GM18873 (cell line): Measurements from ENCODE around the gene NEURL1B.
"Not testable (repeated sequence)": the region's sequence is repeated elsewhere in the genome, so short reads cannot be mapped to it uniquely, and the experiment has no call there.

ENCODE experiments used
- ATAC-seq: cut with Tn5 transposase; IDR thresholded peaks from one replicate; pipeline ENCODE4 v1.9.1; 2021; ENCODE audit warnings: mild to moderate bottlenecking, moderate library complexity, moderate number of reproducible peaks; ENCODE audit not compliant: unreplicated experiment, low FRiP score

Gene NEURL1B

DNA sequence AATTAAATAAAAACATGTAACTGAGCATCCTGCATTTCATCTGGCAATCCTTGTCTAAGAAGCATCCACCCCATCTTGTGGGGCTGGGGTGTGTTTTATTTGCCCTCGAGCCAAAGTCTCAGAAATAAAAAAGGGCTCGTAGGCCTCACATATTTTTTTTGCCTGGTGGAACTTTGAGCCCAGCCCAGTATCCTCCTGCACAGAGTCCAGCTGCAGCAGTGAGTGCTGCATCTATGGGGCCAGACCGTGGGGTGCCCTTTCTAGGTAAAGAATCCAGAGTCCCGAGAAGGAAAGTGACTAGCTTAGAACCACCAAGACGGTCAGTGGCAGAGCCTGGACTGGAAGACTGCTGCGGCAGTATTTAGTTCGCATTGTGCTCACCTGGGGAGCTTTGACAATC, 33.1 kb downstream of the NEURL1B start:
- ATAC-seq, result no peak

DNA sequence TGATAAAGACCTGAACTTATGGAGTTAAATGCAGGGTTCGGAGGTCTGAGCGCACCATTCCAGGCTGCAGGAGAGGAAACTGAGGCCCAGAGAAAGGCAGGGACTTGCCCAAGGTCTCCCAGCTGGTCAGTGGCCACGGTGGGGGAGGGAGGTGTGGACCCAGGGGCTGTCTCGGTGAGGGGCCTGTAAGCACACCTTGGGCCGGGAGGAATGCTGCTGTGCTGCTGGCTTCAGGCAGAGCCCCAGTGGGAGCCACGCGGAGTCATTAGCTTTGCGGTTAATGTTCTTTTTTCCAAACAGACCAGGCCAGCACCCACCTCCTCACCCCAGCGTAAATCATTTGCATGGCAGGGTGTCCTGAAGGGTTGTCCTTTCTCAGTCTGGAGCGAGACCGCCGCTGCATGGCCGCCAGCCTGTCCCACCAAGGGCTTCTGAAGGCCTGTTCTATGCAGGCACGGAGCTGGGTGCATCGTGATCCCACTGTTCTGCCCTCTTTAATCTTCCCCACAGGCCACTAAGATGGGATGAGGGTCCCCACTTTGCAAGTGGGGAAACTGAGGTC, 35.9 kb downstream of the NEURL1B start:
- ATAC-seq, result no peak

DNA sequence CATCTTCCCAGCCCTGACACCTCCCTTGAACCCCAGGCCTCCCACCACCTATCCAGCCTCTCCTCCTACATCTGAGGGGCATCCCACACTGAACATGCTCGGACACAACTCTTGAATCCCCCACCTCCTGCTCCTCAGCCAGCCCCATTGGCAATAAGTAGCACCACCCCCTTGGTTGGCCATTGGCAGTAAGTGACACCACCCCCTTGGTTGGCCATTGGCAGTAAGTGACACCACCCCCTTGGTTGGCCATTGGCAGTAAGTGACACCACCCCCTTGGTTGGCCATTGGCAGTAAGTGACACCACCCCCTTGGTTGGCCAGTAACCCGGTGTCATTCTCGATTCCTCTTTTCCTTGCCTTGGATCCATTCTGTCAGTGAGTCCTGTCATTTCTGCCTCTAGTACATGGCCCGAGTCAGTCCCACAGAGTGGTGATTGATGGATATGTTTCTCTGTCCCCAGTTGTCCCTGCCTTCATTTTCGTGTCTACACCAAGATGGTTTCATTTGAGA, 37.4 kb downstream of the NEURL1B start:
- not testable (repeated sequence) for ATAC-seq

DNA sequence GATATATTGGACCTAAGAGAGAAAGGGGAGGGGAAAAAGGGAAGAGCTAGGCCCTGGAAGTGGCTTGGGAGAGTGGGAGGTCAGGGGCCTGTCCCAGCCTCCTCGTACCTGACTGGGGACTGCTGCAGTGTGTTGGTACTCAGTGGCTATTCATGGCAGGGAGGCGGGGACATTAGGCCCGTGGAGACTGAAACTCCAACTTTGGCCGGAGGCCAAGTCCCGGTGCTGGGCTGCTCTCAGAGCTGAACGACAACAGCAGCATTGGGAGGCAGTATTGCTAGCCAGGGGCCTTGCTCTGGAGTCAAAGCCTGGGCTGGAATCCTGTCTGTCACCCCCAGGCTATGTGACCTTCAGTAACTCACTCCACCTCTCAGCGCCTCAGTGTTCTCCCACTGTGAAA, 37.8 kb downstream of the NEURL1B start:
- no peak for ATAC-seq

DNA sequence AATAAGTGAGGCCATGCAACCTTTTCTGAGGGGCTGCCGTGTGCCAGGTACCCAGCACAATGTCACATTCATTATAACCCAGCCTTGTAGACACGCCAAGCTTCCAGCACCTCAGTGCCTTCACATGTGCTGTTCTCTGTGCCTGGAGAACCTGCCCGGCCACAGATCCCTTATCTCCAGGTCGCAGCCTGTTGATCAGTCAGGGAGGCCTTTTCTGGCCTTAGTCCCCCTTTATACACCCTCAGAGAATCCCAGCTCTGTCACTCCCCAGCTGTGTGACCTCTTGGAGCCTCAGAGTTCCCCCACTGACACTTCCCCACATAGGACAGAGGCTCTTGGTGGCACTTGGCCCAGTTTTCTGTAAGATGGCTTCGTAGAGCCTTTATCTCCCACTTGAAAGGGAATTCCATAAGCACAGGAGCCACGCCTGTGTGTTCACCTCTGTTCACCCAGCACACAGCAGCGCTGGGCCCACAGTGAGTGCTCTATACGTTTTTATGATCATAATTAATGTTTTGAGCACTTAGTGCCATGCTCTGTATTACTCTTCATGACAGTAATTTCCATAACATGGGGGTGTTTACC, 38.7 kb downstream of the NEURL1B start:
- no peak for ATAC-seq

DNA sequence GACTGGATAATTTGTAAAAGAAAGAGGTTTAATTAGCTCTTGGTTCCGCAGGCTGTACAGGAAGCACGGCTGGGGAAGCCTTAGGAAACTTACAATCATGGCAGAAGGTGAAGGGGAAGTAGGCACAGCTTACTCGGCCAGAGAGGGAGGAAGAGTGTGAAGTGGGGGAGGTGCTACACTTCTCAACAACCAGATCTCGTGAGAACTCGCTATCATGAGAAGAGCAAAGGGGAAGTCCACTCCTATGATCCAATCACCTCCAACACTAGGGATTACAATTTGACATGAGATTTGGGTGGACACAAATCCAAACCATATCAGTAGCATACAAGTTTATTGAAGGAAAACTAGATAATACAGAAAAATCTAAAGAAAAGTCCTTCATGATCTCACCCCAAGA, 39.9 kb downstream of the NEURL1B start:
- no peak for ATAC-seq

- ATAC-seq, result no peak
These were observed 40.4 kb downstream of the NEURL1B start for GRCh38 chr5:172681421-172681820.

DNA sequence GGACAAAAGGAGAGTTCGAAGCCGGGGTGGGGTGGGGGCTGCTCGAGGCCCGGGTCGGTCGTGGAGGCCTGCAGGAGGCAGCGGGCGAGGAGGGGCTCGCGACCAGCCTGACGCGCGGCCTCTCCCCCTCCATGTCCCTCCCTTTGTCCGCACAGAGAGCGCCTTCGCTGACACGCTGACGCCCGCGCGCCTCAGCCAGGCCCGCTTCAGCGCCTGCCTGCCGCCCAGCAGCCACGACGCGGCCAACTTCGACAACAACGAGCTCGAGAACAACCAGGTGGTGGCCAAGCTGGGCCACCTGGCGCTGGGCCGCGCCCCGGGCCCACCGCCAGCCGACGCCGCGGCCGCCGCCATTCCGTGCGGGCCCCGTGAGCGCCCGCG, 42.2 kb downstream of the NEURL1B start:
- ATAC-seq, result no peak

- no peak for ATAC-seq
These were observed 42.8 kb downstream of the NEURL1B start for GRCh38 chr5:172683645-172684471.

DNA sequence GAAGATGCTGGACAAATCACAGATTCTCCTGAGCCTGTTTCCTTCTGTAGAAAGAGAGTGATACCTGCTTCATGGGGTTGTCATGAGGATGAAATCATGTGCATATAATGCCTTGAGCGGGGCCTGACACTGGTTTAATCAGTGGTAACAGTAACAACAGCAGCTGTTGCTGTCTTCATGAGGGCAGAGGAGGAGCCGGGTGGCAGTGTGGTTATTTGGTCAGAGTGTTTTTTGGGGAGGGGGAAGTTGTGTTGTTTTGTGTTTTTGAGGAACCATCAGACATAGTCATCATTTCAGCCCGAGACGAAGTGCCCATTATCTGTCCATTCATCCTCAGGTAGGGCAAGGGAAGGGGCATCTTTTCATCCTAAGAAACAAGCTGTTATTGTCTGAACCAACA, 44.0 kb downstream of the NEURL1B start:
- no peak for ATAC-seq

DNA sequence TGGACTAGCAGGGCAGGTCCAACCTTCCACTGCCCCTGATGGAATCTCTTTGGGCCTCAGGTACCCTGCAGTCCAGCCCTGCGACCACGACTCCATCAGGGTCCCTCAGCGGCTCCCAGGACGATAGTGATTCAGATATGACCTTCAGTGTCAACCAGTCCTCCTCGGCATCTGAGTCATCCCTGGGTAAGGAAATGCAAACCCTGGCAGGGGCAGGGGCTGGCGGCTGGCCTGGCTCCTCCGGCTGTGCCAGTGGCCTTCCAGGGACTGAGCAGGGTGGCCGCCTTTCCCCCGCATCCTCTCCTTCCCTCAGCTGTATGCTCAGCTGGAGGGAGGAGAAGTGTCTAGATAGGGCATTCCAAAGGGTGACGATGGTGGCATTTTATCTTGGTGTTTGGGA, 45.0 kb downstream of the NEURL1B start:
- no peak for ATAC-seq

GRCh38 chr5:172686539-172687390, 45.7 kb downstream of the NEURL1B start:
- no peak for ATAC-seq

GRCh38 chr5:172687940-172688339, 46.9 kb downstream of the NEURL1B start:
- ATAC-seq, result no peak

GRCh38 chr5:172688349-172689217, 47.5 kb downstream of the NEURL1B start:
- no peak for ATAC-seq

GRCh38 chr5:172689218-172689572, 48.1 kb downstream of the NEURL1B start:
- no peak for ATAC-seq

DNA sequence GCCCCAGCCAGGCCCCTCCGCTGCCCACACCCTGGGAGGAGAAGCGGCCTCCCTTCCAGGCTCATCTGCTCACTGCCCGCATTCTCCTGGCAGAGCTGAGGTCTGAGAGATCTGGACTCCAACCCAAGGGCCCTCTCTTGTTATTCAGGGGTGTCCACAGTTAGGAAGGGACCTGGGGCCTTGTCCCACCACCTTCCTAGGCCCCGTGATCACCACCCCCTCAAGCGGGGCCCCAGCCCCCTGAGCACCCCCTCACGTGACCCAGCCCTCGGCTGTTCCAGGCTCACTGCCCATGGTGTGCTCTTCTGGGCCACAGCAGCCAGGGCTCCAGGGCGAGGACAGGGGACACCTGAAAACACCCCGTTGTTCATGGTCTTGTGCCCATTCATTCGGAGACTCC, 48.7 kb downstream of the NEURL1B start:
- no peak for ATAC-seq

GRCh38 chr5:172690258-172691075, 49.4 kb downstream of the NEURL1B start:
- ATAC-seq, result no peak

DNA sequence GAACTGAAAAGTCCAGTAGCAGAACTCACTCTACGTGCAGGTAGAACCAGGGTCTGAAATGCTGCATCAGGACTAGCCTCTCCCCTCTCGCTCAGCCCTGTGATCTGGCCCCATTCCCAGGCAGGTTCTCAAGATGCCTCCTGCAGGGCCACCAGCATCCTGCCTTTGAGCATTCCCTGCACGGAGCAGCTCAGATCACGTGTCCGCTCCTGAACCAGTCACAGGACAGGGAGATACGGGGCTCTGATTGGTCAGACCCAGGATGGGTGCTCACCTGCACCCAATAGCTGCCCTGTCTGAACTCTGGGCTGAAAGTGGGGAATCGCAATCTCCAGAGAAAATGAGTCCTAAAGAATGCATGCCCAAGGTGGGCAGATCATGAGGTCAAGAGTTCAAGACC, 50.8 kb downstream of the NEURL1B start:
- ATAC-seq, result no peak

DNA sequence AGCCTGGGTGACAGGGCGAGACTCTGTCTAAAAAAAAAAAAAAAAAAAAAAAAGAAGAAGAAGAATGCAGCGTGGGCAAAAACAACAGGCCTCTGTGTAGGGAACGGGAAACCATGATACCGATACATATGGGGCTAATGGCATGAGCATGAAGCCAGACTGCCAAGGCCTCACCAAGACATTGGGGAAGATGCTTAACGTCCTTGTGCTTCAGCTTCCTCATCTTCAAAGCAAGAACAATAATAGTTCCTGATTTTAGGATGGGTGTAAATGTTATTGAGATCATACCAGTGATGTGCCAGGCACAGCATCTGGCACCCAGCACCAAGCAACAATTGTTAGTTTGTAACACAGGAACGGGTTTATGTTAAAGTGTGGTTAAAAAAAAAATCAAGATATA, 51.4 kb downstream of the NEURL1B start:
- no peak for ATAC-seq
